ENCODE data around the gene RADIL. TPM values are rescaled to one million over a fixed set of nuclear protein-coding genes. Genes with fewer than 3 reads are reported as not detected.

Gene RADIL
- total and polyA plus RNA-seq, 2 of the 13 experiments (the other 11 are each of a cell fraction or from before 2014, with no cell fraction given) = 0.05 to 0.09 TPM

- Histone ChIP-seq H3K4me2 (ENCODE audit: low read depth, low read length) (no peak overlapping the region), H3K9ac (ENCODE audit: insufficient read depth, low read depth, low read length) (no peak overlapping the region), H3K4me3 (replicated peaks in 1 of 3; ENCODE audit: insufficient read depth in 1 of 3, low read depth in 2 of 3, low read length in 3 of 3) (no peak overlapping the region), H3K27ac (ENCODE audit: extremely low read length, insufficient read depth, low read length) (no peak overlapping the region), H4K20me1 (ENCODE audit: insufficient read depth, low read length) (peaks cover 16% of the 10 kb centered on the region; the same call in 1 of the 2 replicates), H2AFZ (ENCODE audit: low read length) (no peak overlapping the region), H3K27me3 (ENCODE audit: control insufficient read depth in 1 of 2, insufficient read depth in 2 of 2, low read length in 2 of 2) (no peaks in the 10 kb centered on the region), H3K36me3 (replicated peaks in 1 of 2; ENCODE audit: control insufficient read depth in 1 of 2, insufficient read depth in 2 of 2, low read length in 2 of 2) (peaks cover 19 to 70% of the 10 kb centered on the region in 2 experiments; a peak in 4 of 5 replicates), H3K79me2 (ENCODE audit: insufficient read depth, low read length) (peaks cover 11% of the 10 kb centered on the region), H3K4me1 (ENCODE audit: insufficient read depth, low read length) (peaks cover 9% of the 10 kb centered on the region; the same call in 1 of the 2 replicates), H3K9me3 (ENCODE audit: low read length) (no peaks in the 10 kb centered on the region)
- ATAC-seq (peak; percentile 96), FAIRE-seq (no peak), DNase-seq (ENCODE audit: low spot score) (peak; percentile 58)
- BruUV-seq (replicated peaks) = no TSS peak
- POLR2A ChIA-PET = no interaction called here
- CTCF ChIA-PET (ENCODE audit: low intra/inter-chr PET ratio, low total read pairs) = interaction anchor here (3.5 kb wide), 1 partner anchor 143 kb away, joined by 25 read pairs; no protein-coding TSS in a partner anchor
- WGBS (ENCODE audit: low lambda C conversion rate) = 95% methylated on average over 8 of the region's 31 CpGs
- intact Hi-C loops (cut with micrococcal nuclease; ENCODE audit: unreplicated experiment) = loop anchor here (1.0 to 2.0 kb wide), 2 partner anchors 69 to 143 kb away; no protein-coding TSS in a partner anchor
- in situ Hi-C loops (cut with HindIII; ENCODE audit: extremely low pct_ligation_motif_present, low pct_unique_long_range_greater_than_20kb) = loop anchor here (5.0 to 25.0 kb wide), 2 partner anchors 72 to 142 kb away; partner anchors contain the start of gene FOXK1
- TF ChIP-seq GABPB1 (CRISPR knock-in tag; IDR thresholded peaks at IDR 0.05) (peak; percentile 54; the same call in 1 of the 2 replicates), NONO (IDR thresholded peaks at IDR 0.05) (no peak), NONO (CRISPR knock-in tag; conservative IDR thresholded peaks at IDR 0.05) (peak; percentile 34; the same call in 1 of the 2 replicates), ZNF710 (CRISPR knock-in tag; IDR thresholded peaks at IDR 0.05; ENCODE audit: borderline replicate concordance) (0 out of 2 replicates have a peak, but pooled peaks have one; percentile 29), ZNF136 (CRISPR knock-in tag; IDR thresholded peaks at IDR 0.05; ENCODE audit: low read depth) (0 out of 2 replicates have a peak, but pooled peaks have one; percentile 64), ZFX (CRISPR knock-in tag; IDR thresholded peaks at IDR 0.05; ENCODE audit: low read depth) (peak; percentile 33; the same call in 1 of the 2 replicates), SALL1 (CRISPR knock-in tag; IDR thresholded peaks at IDR 0.05) (peak; percentile 57; the same call in 1 of the 2 replicates), ETV5 (CRISPR knock-in tag; IDR thresholded peaks at IDR 0.05; ENCODE audit: borderline replicate concordance) (peak; percentile 35; the same call in 1 of the 2 replicates), ZNF574 (CRISPR knock-in tag; IDR thresholded peaks at IDR 0.05) (peak; percentile 54), ZFP91 (CRISPR knock-in tag; IDR thresholded peaks at IDR 0.05; ENCODE audit: borderline replicate concordance) (peak; percentile 47; the same call in 1 of the 2 replicates), ZNF770 (CRISPR knock-in tag; IDR thresholded peaks at IDR 0.05) (peak; percentile 89), SAP130 (CRISPR knock-in tag; IDR thresholded peaks at IDR 0.05; ENCODE audit: low read depth) (peak; percentile 24; the same call in 1 of the 2 replicates), MZF1 (CRISPR knock-in tag; IDR thresholded peaks at IDR 0.05; ENCODE audit: borderline replicate concordance) (no peak)
Measured at GRCh38 chr7:4753598-4754432, 129.7 kb downstream of the RADIL start.
